GM12878 (cell line): Measurements from ENCODE around the gene ARSJ. TPM values are rescaled to one million over a fixed set of nuclear protein-coding genes. Genes with fewer than 3 reads are reported as not detected.

Experiments used
- ATAC-seq: fragments of 200-7000 bp; cut with Tn5 transposase; 3 replicates; pipeline ENCODE4 v1.9.1; 2020; ENCODE audit warnings: mild to moderate bottlenecking, moderate library complexity
- BruUV-seq: library from RNA; stranded (reverse); fragments of 400-500 nt; replicated peaks from 2 replicates; lab custom pipeline; 2021; lab: Mats Ljungman, UMichigan
- CTCF ChIA-PET: fragments of 300-600 bp; sonication (Branson Sonifier 250); formaldehyde crosslinking; extraction: SDS; loops from one replicate; lab custom pipeline; 2021; ENCODE audit warnings: inconsistent platforms; lab: Yijun Ruan, JAX
- POLR2A ChIA-PET: fragments of 350-600 bp; formaldehyde crosslinking; extraction: SDS; loops from one replicate; lab custom pipeline; 2021; ENCODE audit warnings: inconsistent platforms; lab: Charles Lee
- RAD21 ChIA-PET: fragments of 300-600 bp; sonication (Branson Sonifier 250); formaldehyde crosslinking; loops from one replicate; lab custom pipeline; 2023; ENCODE audit warnings: antibody characterized with exemption; ENCODE audit not compliant: unreplicated experiment; lab: Charles Lee
- SMC1A ChIA-PET: fragments of 300-600 bp; sonication (Branson Sonifier 250); formaldehyde crosslinking; loops from one replicate; lab custom pipeline; 2023; ENCODE audit not compliant: unreplicated experiment, uncharacterized antibody; lab: Charles Lee
- DNase-seq: peaks from one replicate; pipeline ENCODE4 v3.0.0-alpha.2; 2011; ENCODE audit warnings: low read depth, low spot score
- FAIRE-seq: peaks from 3 replicates; lab custom pipeline; 2011; peaks lifted over from hg19 to GRCh38; lab: Jason Lieb, UNC
- H2AFZ ChIP-seq: 2 replicates; pipeline ENCODE4 v1.6.0; 2011; ENCODE audit warnings: low read depth, low read length, control low read depth; ENCODE audit not compliant: control insufficient read depth
- H3K27ac ChIP-seq: 2 replicates; pipeline ENCODE4 v1.5.1; 2011; ENCODE audit warnings: control low read depth; ENCODE audit not compliant: control insufficient read depth, insufficient read depth
- H3K27me3 ChIP-seq, 2 experiments: replicated peaks in 1 of 2; 2 replicates each; pipeline versions ENCODE4 v1.6.0 to v1.6.1; 2011; ENCODE audit warnings: low read length in 1 of 2; ENCODE audit not compliant: control insufficient read depth in 2 of 2, insufficient read depth in 2 of 2
- H3K36me3 ChIP-seq, 2 experiments: 2 replicates each; pipeline ENCODE4 v1.5.1; 2011; ENCODE audit warnings: low read length in 1 of 2; ENCODE audit not compliant: control insufficient read depth in 2 of 2, insufficient read depth in 2 of 2
- H3K4me1 ChIP-seq: 2 replicates; pipeline ENCODE4 v1.6.1; 2011; ENCODE audit warnings: mild to moderate bottlenecking, low read length, moderate library complexity, mixed read lengths; ENCODE audit not compliant: control insufficient read depth, insufficient read depth
- H3K4me2 ChIP-seq: 2 replicates; pipeline ENCODE4 v1.6.0; 2011; ENCODE audit warnings: control low read depth; ENCODE audit not compliant: control insufficient read depth, insufficient read depth
- H3K4me3 ChIP-seq: fragments of 200-600 bp; sonication (generic); 2 replicates; pipeline ENCODE4 v1.5.1; 2016
- H3K79me2 ChIP-seq: 2 replicates; pipeline ENCODE4 v1.6.0; 2011; ENCODE audit warnings: low read length; ENCODE audit not compliant: control insufficient read depth, insufficient read depth
- H3K9ac ChIP-seq: 2 replicates; pipeline ENCODE4 v1.8.0; 2011; ENCODE audit warnings: low read length, control low read depth, mixed read lengths; ENCODE audit not compliant: control insufficient read depth, insufficient read depth
- H3K9me3 ChIP-seq: replicated peaks from 3 replicates; pipeline ENCODE4 v1.5.1; 2011; ENCODE audit warnings: mild to moderate bottlenecking, low read length; ENCODE audit not compliant: control insufficient read depth, insufficient read depth
- H4K20me1 ChIP-seq: 2 replicates; pipeline ENCODE4 v1.6.0; 2011; ENCODE audit not compliant: control insufficient read depth, insufficient read depth
- CHD2 ChIP-seq: IDR thresholded peaks from 2 replicates; pipeline ENCODE4 v1.6.1; 2011; ENCODE audit warnings: low read depth, low read length, improper control_type of control experiment, borderline replicate concordance
- EZH2 ChIP-seq: IDR thresholded peaks from 2 replicates; pipeline ENCODE4 v1.6.1; 2012; ENCODE audit warnings: low read depth, mild to moderate bottlenecking, control low read depth, inconsistent platforms, low read length, borderline replicate concordance; ENCODE audit not compliant: control insufficient read depth
- IKZF1 ChIP-seq: fragments of 450-650 bp; conservative IDR thresholded peaks from 2 replicates; pipeline ENCODE4 v1.6.1; 2017; ENCODE audit warnings: antibody characterized with exemption, mild to moderate bottlenecking
- LARP7 ChIP-seq: fragments of 450-650 bp; IDR thresholded peaks from 2 replicates; pipeline ENCODE4 v1.6.1; 2017; ENCODE audit warnings: mild to moderate bottlenecking
- RCOR1 ChIP-seq: conservative IDR thresholded peaks from 2 replicates; pipeline ENCODE4 v1.6.1; 2012; ENCODE audit warnings: low read depth, low read length, improper control_type of control experiment
- RELA ChIP-seq: fragments of 450-650 bp; IDR thresholded peaks from 2 replicates; pipeline ENCODE4 v1.8.0; 2014; ENCODE audit warnings: borderline replicate concordance; ENCODE audit not compliant: partially characterized antibody
- SUZ12 ChIP-seq: fragments of 200-600 bp; sonication (generic); IDR thresholded peaks from one replicate; pipeline ENCODE4 v1.6.1; 2018; ENCODE audit warnings: antibody characterized with exemption, mild to moderate bottlenecking; ENCODE audit not compliant: unreplicated experiment
- TAF1 ChIP-seq: IDR thresholded peaks from 2 replicates; pipeline ENCODE4 v1.6.1; 2011; ENCODE audit warnings: mild to moderate bottlenecking, low read depth, low read length, borderline replicate concordance
- WGBS: methylation state at CpG from one replicate; pipeline ENCODE4 v1.1.6; 2016; ENCODE audit warnings: low lambda C conversion rate; ENCODE audit not compliant: insufficient replicate concordance, insufficient coverage; ENCODE audit errors: missing lambda C conversion rate; 5-methylcytosine and 5-hydroxymethylcytosine counted together
- in situ Hi-C: fragments of 300-500 bp; cut with MboI; formaldehyde crosslinking; loops from 9 replicates; pipeline ENCODE4 v1.14.3; 2018; ENCODE audit warnings: mixed read lengths
- intact Hi-C: fragments of 100-400 bp; cut with micrococcal nuclease; formaldehyde crosslinking; loops from one replicate; pipeline ENCODE4 v1.14.2; 2022; ENCODE audit not compliant: unreplicated experiment
- polyA plus RNA-seq, 11 experiments: library from polyadenylated mRNA; depleted of rRNA in 4 of 11; unstranded in 6 of 11; stranded (reverse) in 5 of 11; fragments of >200 nt; fragmentation: Nextera tagmentation in 4 of 11; fragmentation: Illumina TruSeq in 1 of 11; extraction: Ambion mirVana in 4 of 11; extraction: Trizol in 1 of 11; gene quantifications; 1 replicate in 1 of 11; 2 replicates in 10 of 11; pipeline versions ENCODE4 v1.2.1 to v1.2.3, GENCODE V29; 2011 to 2016; ENCODE audit warnings: inconsistent platforms in 2 of 11, missing spikeins in 2 of 11, low read depth in 1 of 11
- total RNA-seq, 4 experiments: library from RNA; depleted of rRNA in 3 of 4; stranded (reverse); fragments of >200 nt in 3 of 4; fragmentation: Illumina TruSeq in 1 of 4; extraction: Trizol in 1 of 4; gene quantifications; 2 replicates each; pipeline versions ENCODE4 v1.2.1 to v1.2.3, GENCODE V29; 2013 to 2021
- TF ChIP-seq, protein P1 (sequence below): fragments of 450-650 bp; IDR thresholded peaks from 2 replicates; pipeline ENCODE4 v1.6.1; 2017; ENCODE audit warnings: mild to moderate bottlenecking, moderate library complexity
- TF ChIP-seq, protein P2 (sequence below): IDR thresholded peaks from 2 replicates; pipeline ENCODE4 v1.6.1; 2012; ENCODE audit warnings: low read length, inconsistent platforms

Gene ARSJ
- total and polyA plus RNA-seq, 10 of the 15 experiments (the other 5 are each of a cell fraction or from before 2014, with no cell fraction given), result under 0.01 to 0.19 (median 0.04) TPM; not detected in 5

DNA sequence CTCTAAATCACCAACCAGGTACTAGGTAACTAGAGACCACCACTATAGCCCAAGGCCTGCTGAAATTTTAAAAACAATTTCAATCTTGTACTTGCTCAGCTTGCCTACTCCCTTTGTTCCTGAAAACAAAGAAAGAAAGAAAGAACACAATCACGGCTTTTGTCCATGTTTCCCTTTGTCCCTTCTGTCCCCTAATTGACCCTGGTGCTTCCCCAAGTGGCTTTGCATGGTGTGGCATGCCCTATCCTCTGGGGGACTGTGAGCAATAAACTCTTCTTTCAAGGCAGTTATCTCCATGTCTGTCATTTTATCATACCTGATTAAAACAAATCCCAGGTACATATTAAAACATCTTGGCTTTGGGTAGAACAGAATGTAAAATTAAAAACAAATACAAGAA lies 94.8 kb downstream of the ARSJ start:
- no peak for FAIRE-seq
- Histone ChIP-seq H3K4me1 (no peaks in the 10 kb centered on the region), H3K27me3 (no peaks in the 10 kb centered on the region), H4K20me1 (no peaks in the 10 kb centered on the region), H2AFZ (no peak overlapping the region), H3K9me3 (peaks cover 2% of the 10 kb centered on the region; the same call in 2 of the 3 replicates), H3K9ac (no peak overlapping the region), H3K79me2 (no peaks in the 10 kb centered on the region), H3K4me2 (no peak overlapping the region), H3K27ac (no peak overlapping the region), H3K36me3 (no peaks in the 10 kb centered on the region), H3K4me3 (no peak overlapping the region)
- CTCF ChIA-PET, result interaction anchor here (1.2 kb wide), 1 partner anchor 67 kb away, joined by 3 read pairs; no protein-coding TSS in a partner anchor
- SMC1A ChIA-PET, result interaction anchor here (1.0 kb wide), 2 partner anchors 10 to 11 kb away, joined by 3 to 4 read pairs; no protein-coding TSS in a partner anchor
- RAD21 ChIA-PET, result no interaction called here
- no TSS peak for BruUV-seq
- in situ Hi-C loops (no loop called here), intact Hi-C loops (no loop called here)
- 94% methylated on average over 1 of the region's 1 CpG for WGBS
- TF ChIP-seq TAF1, result no peak
- TF ChIP-seq, protein P1, sequence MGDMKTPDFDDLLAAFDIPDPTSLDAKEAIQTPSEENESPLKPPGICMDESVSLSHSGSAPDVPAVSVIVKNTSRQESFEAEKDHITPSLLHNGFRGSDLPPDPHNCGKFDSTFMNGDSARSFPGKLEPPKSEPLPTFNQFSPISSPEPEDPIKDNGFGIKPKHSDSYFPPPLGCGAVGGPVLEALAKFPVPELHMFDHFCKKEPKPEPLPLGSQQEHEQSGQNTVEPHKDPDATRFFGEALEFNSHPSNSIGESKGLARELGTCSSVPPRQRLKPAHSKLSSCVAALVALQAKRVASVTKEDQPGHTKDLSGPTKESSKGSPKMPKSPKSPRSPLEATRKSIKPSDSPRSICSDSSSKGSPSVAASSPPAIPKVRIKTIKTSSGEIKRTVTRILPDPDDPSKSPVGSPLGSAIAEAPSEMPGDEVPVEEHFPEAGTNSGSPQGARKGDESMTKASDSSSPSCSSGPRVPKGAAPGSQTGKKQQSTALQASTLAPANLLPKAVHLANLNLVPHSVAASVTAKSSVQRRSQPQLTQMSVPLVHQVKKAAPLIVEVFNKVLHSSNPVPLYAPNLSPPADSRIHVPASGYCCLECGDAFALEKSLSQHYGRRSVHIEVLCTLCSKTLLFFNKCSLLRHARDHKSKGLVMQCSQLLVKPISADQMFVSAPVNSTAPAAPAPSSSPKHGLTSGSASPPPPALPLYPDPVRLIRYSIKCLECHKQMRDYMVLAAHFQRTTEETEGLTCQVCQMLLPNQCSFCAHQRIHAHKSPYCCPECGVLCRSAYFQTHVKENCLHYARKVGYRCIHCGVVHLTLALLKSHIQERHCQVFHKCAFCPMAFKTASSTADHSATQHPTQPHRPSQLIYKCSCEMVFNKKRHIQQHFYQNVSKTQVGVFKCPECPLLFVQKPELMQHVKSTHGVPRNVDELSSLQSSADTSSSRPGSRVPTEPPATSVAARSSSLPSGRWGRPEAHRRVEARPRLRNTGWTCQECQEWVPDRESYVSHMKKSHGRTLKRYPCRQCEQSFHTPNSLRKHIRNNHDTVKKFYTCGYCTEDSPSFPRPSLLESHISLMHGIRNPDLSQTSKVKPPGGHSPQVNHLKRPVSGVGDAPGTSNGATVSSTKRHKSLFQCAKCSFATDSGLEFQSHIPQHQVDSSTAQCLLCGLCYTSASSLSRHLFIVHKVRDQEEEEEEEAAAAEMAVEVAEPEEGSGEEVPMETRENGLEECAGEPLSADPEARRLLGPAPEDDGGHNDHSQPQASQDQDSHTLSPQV, result no peak
- TF ChIP-seq RCOR1, result no peak
- no peak for TF ChIP-seq SUZ12
- no peak for TF ChIP-seq EZH2
- TF ChIP-seq RELA, result no peak
- TF ChIP-seq IKZF1, result no peak
- TF ChIP-seq, protein P2, sequence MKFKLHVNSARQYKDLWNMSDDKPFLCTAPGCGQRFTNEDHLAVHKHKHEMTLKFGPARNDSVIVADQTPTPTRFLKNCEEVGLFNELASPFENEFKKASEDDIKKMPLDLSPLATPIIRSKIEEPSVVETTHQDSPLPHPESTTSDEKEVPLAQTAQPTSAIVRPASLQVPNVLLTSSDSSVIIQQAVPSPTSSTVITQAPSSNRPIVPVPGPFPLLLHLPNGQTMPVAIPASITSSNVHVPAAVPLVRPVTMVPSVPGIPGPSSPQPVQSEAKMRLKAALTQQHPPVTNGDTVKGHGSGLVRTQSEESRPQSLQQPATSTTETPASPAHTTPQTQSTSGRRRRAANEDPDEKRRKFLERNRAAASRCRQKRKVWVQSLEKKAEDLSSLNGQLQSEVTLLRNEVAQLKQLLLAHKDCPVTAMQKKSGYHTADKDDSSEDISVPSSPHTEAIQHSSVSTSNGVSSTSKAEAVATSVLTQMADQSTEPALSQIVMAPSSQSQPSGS, result no peak
- no peak for TF ChIP-seq CHD2
- no peak for TF ChIP-seq LARP7
- no peak for DNase-seq
- POLR2A ChIA-PET, result no interaction called here
- no peak for ATAC-seq
